Ovary (tissue), 9 donors: Measurements from ENCODE around the gene CGAS. TPM values are rescaled to one million over a fixed set of nuclear protein-coding genes. Genes with fewer than 3 reads are reported as not detected.

Source experiments
- DNase-seq, 5 donors: peaks; one replicate each; pipeline ENCODE4 v3.0.0-alpha.2; 2019 to 2020
- H3K27ac ChIP-seq, 2 donors: fragments of 200-600 bp; one replicate each; pipeline versions ENCODE4 v1.5.1 to v1.8.0; 2019 to 2022
- H3K27me3 ChIP-seq: fragments of 200-600 bp; one replicate; pipeline ENCODE4 v1.8.0; 2022
- H3K36me3 ChIP-seq: fragments of 200-600 bp; sonication (generic); one replicate; pipeline ENCODE4 v1.5.1; 2019
- H3K4me1 ChIP-seq: one replicate; pipeline ENCODE4 v1.8.1; 2013; ENCODE audit warnings: mild to moderate bottlenecking, moderate library complexity; ENCODE audit not compliant: insufficient read depth
- H3K4me3 ChIP-seq: fragments of 200-600 bp; sonication (generic); one replicate; pipeline ENCODE4 v1.5.1; 2017
- H3K9me3 ChIP-seq, 2 donors: fragments of 200-600 bp in 1 of 2; sonication (generic) in 1 of 2; one replicate each; pipeline versions ENCODE4 v1.5.1 to v1.8.1; 2013 to 2019; ENCODE audit warnings: mild to moderate bottlenecking in 1 of 2, moderate library complexity in 1 of 2
- EP300 ChIP-seq: sonication (generic); formaldehyde crosslinking; IDR thresholded peaks from one replicate; pipeline ENCODE4 v1.6.1; 2017; ENCODE audit warnings: antibody characterized with exemption
- POLR2A ChIP-seq: fragments of 450-650 bp; IDR thresholded peaks from one replicate; pipeline ENCODE4 v1.6.1; 2017; ENCODE audit warnings: antibody characterized with exemption, mild to moderate bottlenecking, moderate library complexity
- WGBS, 3 donors: extraction: QIAGEN DNeasy Blood & Tissue Kit in 1 of 3; methylation state at CpG; one replicate each; pipeline versions ENCODE4 v1.1.5 to v1.1.7; 2013 to 2017; 5-methylcytosine and 5-hydroxymethylcytosine counted together
- intact Hi-C, 4 donors: fragments of 100-400 bp; cut with DNase I; formaldehyde crosslinking; loops; one replicate each; pipeline versions ENCODE4 v1.11.0 to v1.15.1; 2022 to 2023
- polyA plus RNA-seq, 2 donors: library from polyadenylated mRNA; stranded (reverse); fragments of 200-250 nt in 1 of 2; fragments of 350-450 nt in 1 of 2; fragmentation: Illumina TruSeq in 1 of 2; extraction: RNeasy Lipid Tissue Mini Kit (QIAGEN cat#74804) in 1 of 2; gene quantifications; one replicate each; pipeline ENCODE4 v1.2.3, GENCODE V29; 2013 to 2014
- total RNA-seq, 7 donors: library from RNA; depleted of rRNA in 2 of 7; stranded (reverse); fragments of >200 nt in 2 of 7; fragmentation: NEBNext Ultra II Directional in 3 of 7; extraction: Animal tissue kit (Norgen Biotek cat#: 25700) in 3 of 7; gene quantifications; one replicate each; pipeline versions ENCODE4 v1.1.0 to v1.2.4, GENCODE V29; 2016 to 2023
- TF ChIP-seq, protein P1 (sequence below), 3 donors: fragments of 450-650 bp in 2 of 3; fragments of 200-600 bp in 1 of 3; IDR thresholded peaks; one replicate each; pipeline versions ENCODE4 v1.5.1 to v1.8.0; 2016 to 2022; ENCODE audit warnings: antibody characterized with exemption in 3 of 3, mild to moderate bottlenecking in 1 of 3
- donor health status: DM: no; HTN: no; CAD: no; lungs with moderate emphysema.
- donor health status: DM: no; HTN: no; CAD: no.
- donor health status: Bipolar disorder and iron deficiency.
- donor health status: DM: yes; HTN: yes; CAD: no.
- donor health status: DM: no; HTN: no; CAD: no.
- donor health status: DM: yes; HTN: yes; CAD: no.

The CGAS gene
- total and polyA plus RNA-seq, 9 donors: 1.2 to 4.4 (median 2.8) TPM

DNA sequence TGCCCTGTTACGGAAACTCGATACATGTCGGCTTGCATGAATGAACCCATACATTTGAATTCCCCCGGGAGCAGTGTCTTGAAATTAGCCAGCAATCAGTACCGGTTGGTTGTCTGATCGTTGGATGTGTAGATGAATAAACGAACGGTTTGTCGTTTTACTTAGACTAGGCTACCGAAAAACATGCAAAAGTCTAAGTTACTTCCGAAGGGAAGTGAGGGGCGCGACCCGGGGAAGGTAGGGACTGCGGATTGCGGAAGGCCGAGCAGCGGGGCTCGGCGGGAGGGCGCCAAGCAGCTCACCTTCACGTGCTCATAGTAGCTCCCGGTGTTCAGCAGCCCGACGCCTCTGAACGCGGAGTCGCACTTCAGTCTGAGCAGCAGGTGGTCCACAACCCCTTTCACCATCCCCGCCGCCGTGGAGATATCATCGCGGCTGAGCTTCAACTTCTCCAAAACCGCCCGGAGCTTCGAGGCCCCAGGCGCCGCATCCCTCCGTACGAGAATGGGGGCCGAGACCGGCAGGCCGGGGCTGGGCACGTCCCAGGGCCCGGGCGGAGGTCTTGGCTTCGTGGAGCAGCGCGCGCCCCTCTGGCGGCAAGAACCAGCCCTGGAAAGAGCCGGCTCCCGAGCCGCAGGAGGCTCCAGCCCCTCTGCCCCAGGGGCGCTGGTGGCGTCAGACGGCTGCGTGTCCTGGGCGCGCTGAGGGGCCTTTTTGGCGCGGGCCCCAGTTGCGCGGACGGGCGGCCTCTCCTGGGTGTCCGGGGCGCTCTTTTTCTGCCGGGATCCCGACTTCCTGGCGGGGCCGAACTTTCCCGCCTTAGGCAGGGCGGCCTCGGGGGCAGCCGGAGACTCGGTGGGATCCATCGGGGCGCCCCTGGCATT, 632 bp downstream of the CGAS start:
- 1 to 4% (median 2%) methylated on average over 47 to 79 of the region's 79 CpGs for WGBS, 3 donors
- H3K4me3 ChIP-seq: peak overlapping the region; percentile 57
- H3K4me1 ChIP-seq: peaks cover 2% of the 10 kb centered on the region
- peak; percentile 14 to 74 (median 55) for DNase-seq
- H3K9me3 ChIP-seq: no peaks in the 10 kb centered on the region
- peak overlapping the region in 1 of 2 donors; percentile 64 for H3K27ac ChIP-seq
- intact Hi-C loops: no loop called here
- H3K36me3 ChIP-seq: no peaks in the 10 kb centered on the region
- TF ChIP-seq, protein P1, sequence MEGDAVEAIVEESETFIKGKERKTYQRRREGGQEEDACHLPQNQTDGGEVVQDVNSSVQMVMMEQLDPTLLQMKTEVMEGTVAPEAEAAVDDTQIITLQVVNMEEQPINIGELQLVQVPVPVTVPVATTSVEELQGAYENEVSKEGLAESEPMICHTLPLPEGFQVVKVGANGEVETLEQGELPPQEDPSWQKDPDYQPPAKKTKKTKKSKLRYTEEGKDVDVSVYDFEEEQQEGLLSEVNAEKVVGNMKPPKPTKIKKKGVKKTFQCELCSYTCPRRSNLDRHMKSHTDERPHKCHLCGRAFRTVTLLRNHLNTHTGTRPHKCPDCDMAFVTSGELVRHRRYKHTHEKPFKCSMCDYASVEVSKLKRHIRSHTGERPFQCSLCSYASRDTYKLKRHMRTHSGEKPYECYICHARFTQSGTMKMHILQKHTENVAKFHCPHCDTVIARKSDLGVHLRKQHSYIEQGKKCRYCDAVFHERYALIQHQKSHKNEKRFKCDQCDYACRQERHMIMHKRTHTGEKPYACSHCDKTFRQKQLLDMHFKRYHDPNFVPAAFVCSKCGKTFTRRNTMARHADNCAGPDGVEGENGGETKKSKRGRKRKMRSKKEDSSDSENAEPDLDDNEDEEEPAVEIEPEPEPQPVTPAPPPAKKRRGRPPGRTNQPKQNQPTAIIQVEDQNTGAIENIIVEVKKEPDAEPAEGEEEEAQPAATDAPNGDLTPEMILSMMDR (IDR thresholded peaks at IDR 0.05): no peak
- TF ChIP-seq POLR2A (no peak), EP300 (no peak)
- H3K27me3 ChIP-seq: no peaks in the 10 kb centered on the region

DNA sequence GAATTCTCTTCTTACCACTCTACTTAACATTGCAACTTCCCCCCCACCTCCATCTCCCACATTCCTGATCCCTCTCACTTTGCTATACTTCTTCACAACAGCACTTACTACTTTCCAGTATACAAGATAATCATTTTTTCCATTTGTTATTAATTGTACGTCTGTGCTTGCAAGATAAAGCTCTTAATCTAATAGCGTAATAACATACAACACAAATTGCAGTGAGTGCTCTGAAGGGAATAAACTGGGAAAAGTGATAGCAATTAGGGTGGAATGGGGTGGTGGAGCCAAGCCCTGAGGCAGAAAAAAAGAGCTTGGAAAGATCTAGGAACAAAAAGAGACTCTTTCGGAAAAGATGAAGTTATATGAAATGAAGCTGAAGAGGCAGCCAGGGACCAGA, 8.5 kb downstream of the CGAS start:
- Histone ChIP-seq H3K27ac (no peak overlapping the region), H3K4me3 (no peak overlapping the region), H3K4me1 (no peaks in the 10 kb centered on the region), H3K9me3 (no peaks in the 10 kb centered on the region), H3K27me3 (no peaks in the 10 kb centered on the region), H3K36me3 (no peaks in the 10 kb centered on the region)
- intact Hi-C loops: no loop called here
- WGBS, 3 donors: 87 to 93% (median 91%) methylated on average over 3 of the region's 3 CpGs
- DNase-seq: no peak
- TF ChIP-seq EP300 (no peak), POLR2A (no peak)
- TF ChIP-seq, protein P1 (IDR thresholded peaks at IDR 0.05): no peak

DNA sequence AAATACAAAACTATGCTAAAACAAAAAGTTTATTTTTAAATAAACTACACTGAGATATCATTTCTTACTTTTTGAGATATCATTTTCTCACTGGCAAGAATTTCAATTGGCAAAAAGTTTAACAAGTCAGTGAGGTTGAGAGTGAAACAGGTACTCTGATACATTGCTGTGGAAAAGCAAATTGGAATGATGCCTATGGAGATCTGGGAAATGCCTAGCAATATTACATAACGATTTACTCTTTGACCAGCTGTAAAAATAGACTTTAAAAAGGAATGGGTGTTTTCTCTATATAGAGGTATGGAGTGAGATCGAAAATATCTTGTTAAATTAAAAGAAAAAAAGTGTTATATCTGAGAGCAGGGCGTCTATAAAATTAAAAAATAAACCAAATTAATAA, 16.9 kb downstream of the CGAS start:
- H3K36me3 ChIP-seq: no peaks in the 10 kb centered on the region
- WGBS, 3 donors: 75 to 81% (median 75%) methylated on average over 3 of the region's 3 CpGs
- H3K4me1 ChIP-seq: no peaks in the 10 kb centered on the region
- H3K27me3 ChIP-seq: no peaks in the 10 kb centered on the region
- no peak overlapping the region for H3K4me3 ChIP-seq
- H3K27ac ChIP-seq: no peak overlapping the region
- intact Hi-C loops: no loop called here
- no peaks in the 10 kb centered on the region for H3K9me3 ChIP-seq
- no peak for DNase-seq
- TF ChIP-seq POLR2A (no peak), EP300 (no peak)
- TF ChIP-seq, protein P1 (IDR thresholded peaks at IDR 0.05): no peak

DNA sequence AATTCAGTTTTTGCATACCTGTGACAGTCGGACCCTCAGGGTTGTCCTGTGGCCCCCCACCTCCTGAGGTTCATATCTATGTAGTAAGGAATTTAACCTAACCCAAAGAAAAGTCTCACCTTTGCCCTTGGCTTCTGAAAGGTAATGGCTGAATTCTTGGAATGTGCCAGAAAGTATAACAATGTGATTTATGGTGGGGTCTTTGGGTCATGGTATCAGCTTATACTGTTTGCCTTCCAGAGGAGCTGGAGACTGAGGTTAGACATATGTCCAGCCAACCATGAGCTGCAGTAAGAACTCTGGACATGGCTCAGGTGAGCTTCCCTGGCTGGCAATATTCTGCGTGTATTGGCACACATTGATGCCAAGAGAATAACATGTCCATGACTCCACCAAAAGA, 30.6 kb downstream of the CGAS start:
- H3K36me3 ChIP-seq: no peaks in the 10 kb centered on the region
- no peak for TF ChIP-seq EP300
- TF ChIP-seq POLR2A: no peak
- TF ChIP-seq, protein P1 (IDR thresholded peaks at IDR 0.05): no peak
- H3K27me3 ChIP-seq: no peaks in the 10 kb centered on the region
- H3K4me1 ChIP-seq: no peaks in the 10 kb centered on the region
- H3K9me3 ChIP-seq: no peaks in the 10 kb centered on the region
- H3K27ac ChIP-seq: no peak overlapping the region
- 64 to 77% (median 73%) methylated on average over 2 of the region's 2 CpGs for WGBS, 3 donors
- intact Hi-C loops: no loop called here
- H3K4me3 ChIP-seq: no peak overlapping the region
- DNase-seq: no peak
